Hepatocyte (in vitro differentiated cells): ENCODE measurements around the gene RPL6. TPM values are rescaled to one million over a fixed set of nuclear protein-coding genes. Genes with fewer than 3 reads are reported as not detected.
"Not testable (repeated sequence)": the region's sequence is repeated elsewhere in the genome, so short reads cannot be mapped to it uniquely, and the experiment has no call there.

Experiments
- DNase-seq: peaks from one replicate; pipeline ENCODE4 v3.0.0-alpha.2; 2016; ENCODE audit warnings: low spot score
- H2AFZ ChIP-seq: fragments of 200-600 bp; sonication (generic); 2 replicates; pipeline ENCODE4 v1.6.0; 2016; ENCODE audit warnings: antibody characterized with exemption, mild to moderate bottlenecking
- H3K27ac ChIP-seq: fragments of 200-600 bp; sonication (generic); 2 replicates; pipeline ENCODE4 v1.5.1; 2016; ENCODE audit warnings: mild to moderate bottlenecking
- H3K27me3 ChIP-seq: fragments of 200-600 bp; sonication (generic); 2 replicates; pipeline ENCODE4 v1.6.1; 2016
- H3K36me3 ChIP-seq: fragments of 200-600 bp; sonication (generic); replicated peaks from 2 replicates; pipeline ENCODE4 v1.5.1; 2016; ENCODE audit warnings: low read depth; ENCODE audit not compliant: insufficient read depth
- H3K4me1 ChIP-seq: fragments of 200-600 bp; sonication (generic); 2 replicates; pipeline ENCODE4 v1.5.1; 2016; ENCODE audit warnings: mild to moderate bottlenecking, moderate library complexity; ENCODE audit not compliant: insufficient read depth
- H3K4me2 ChIP-seq: fragments of 200-600 bp; sonication (generic); 2 replicates; pipeline ENCODE4 v1.6.0; 2016
- H3K4me3 ChIP-seq: fragments of 200-600 bp; sonication (generic); 2 replicates; pipeline ENCODE4 v1.5.1; 2016; ENCODE audit warnings: mild to moderate bottlenecking
- H3K79me2 ChIP-seq: fragments of 200-600 bp; sonication (generic); 2 replicates; pipeline ENCODE4 v1.6.0; 2017; ENCODE audit warnings: mild to moderate bottlenecking
- H3K9me2 ChIP-seq: fragments of 200-600 bp; sonication (generic); replicated peaks from 2 replicates; pipeline ENCODE4 v1.6.0; 2017; ENCODE audit warnings: mild to moderate bottlenecking; ENCODE audit not compliant: insufficient read depth
- H3K9me3 ChIP-seq: fragments of 200-600 bp; sonication (generic); 2 replicates; pipeline ENCODE4 v1.5.1; 2016; ENCODE audit warnings: low read depth, mild to moderate bottlenecking
- H4K20me1 ChIP-seq: fragments of 200-600 bp; sonication (generic); 2 replicates; pipeline ENCODE4 v1.6.0; 2016; ENCODE audit warnings: mild to moderate bottlenecking; ENCODE audit not compliant: insufficient read depth, poor library complexity, severe bottlenecking
- CTCF ChIP-seq: fragments of 200-600 bp; sonication (generic); IDR thresholded peaks from 2 replicates; pipeline ENCODE4 v1.5.1; 2016; ENCODE audit warnings: antibody characterized with exemption, mild to moderate bottlenecking; ENCODE audit not compliant: poor library complexity
- EZH2 ChIP-seq: fragments of 200-600 bp; sonication (generic); IDR thresholded peaks from 2 replicates; pipeline ENCODE4 v1.6.1; 2016; ENCODE audit warnings: antibody characterized with exemption, mild to moderate bottlenecking, borderline replicate concordance
- EZH2phosphoT487 ChIP-seq: fragments of 200-600 bp; sonication (generic); IDR thresholded peaks from one replicate; pipeline ENCODE4 v1.6.1; 2018; ENCODE audit warnings: antibody characterized with exemption, mild to moderate bottlenecking, low read depth, moderate library complexity; ENCODE audit not compliant: unreplicated experiment, severe bottlenecking
- WGBS: methylation state at CpG from one replicate; pipeline ENCODE4 v1.1.6; 2016; ENCODE audit warnings: low lambda C conversion rate; ENCODE audit errors: missing lambda C conversion rate; 5-methylcytosine and 5-hydroxymethylcytosine counted together
- polyA plus RNA-seq: library from polyadenylated mRNA; unstranded; fragments of >200 nt; fragmentation: Nextera tagmentation; extraction: Ambion mirVana; gene quantifications from 2 replicates; pipeline ENCODE4 v1.2.1, GENCODE V29; 2016
- total RNA-seq: library from RNA; depleted of rRNA; stranded (reverse); fragments of >200 nt; gene quantifications from 2 replicates; pipeline ENCODE4 v1.2.3, GENCODE V29; 2014

The RPL6 gene
- total and polyA plus RNA-seq, 2 experiments from 2014 or later = 279 to 1,682 TPM

- H3K36me3 ChIP-seq = peaks cover 4% of the 10 kb centered on the region
- H3K4me1 ChIP-seq = peaks cover 1% of the 10 kb centered on the region
- H3K4me3 ChIP-seq = no peak overlapping the region
- peaks cover 2% of the 10 kb centered on the region for H4K20me1 ChIP-seq
- TF ChIP-seq EZH2phosphoT487 (no peak), CTCF (no peak), EZH2 (no peak)
- no peaks in the 10 kb centered on the region for H3K27me3 ChIP-seq
- H3K27ac ChIP-seq = no peak overlapping the region
- DNase-seq = no peak
- no peaks in the 10 kb centered on the region for H3K9me2 ChIP-seq
- no peak overlapping the region for H2AFZ ChIP-seq
- peaks cover 4% of the 10 kb centered on the region for H3K79me2 ChIP-seq
- 79% methylated on average over 5 of the region's 5 CpGs for WGBS
- no peak overlapping the region for H3K4me2 ChIP-seq
- H3K9me3 ChIP-seq = no peaks in the 10 kb centered on the region
Measured at GRCh38 chr12:112401903-112402498, 7.4 kb downstream of the RPL6 start.

GRCh38 chr12:112401054-112401453, 8.4 kb downstream of the RPL6 start:
- WGBS = 83% methylated on average over 5 of the region's 5 CpGs
- no peaks in the 10 kb centered on the region for H3K27me3 ChIP-seq
- no peak for TF ChIP-seq CTCF
- TF ChIP-seq EZH2 = no peak
- TF ChIP-seq EZH2phosphoT487 = no peak
- no peaks in the 10 kb centered on the region for H3K36me3 ChIP-seq
- no peak overlapping the region for H2AFZ ChIP-seq
- H3K79me2 ChIP-seq = peaks cover under 1% of the 10 kb centered on the region
- no peak overlapping the region for H3K4me2 ChIP-seq
- no peak overlapping the region for H3K27ac ChIP-seq
- no peak for DNase-seq
- H3K4me1 ChIP-seq = no peaks in the 10 kb centered on the region
- no peaks in the 10 kb centered on the region for H4K20me1 ChIP-seq
- no peak overlapping the region for H3K4me3 ChIP-seq
- no peaks in the 10 kb centered on the region for H3K9me2 ChIP-seq
- no peaks in the 10 kb centered on the region for H3K9me3 ChIP-seq

DNA sequence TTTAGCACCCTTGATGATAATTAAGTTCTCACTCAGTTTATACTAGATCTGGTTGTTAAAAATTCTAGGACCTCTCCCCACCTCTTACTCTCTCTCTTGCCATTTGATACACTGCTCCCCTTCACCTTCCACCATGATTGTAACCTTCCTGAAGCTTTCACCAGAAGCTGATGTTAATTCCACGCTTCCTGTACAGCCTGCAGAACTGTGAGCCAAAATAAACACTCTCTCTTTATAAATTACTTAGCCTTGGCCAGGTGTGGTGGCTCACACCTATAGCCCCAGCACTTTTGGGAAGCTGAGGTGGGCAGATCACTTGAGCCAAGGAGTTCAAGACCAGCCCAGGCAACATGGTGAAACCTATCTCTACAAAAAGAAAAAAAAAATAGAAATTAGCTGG, 16.1 kb downstream of the RPL6 start:
- Histone ChIP-seq H3K4me3 (no peak overlapping the region), H3K79me2 (no peaks in the 10 kb centered on the region), H4K20me1 (no peaks in the 10 kb centered on the region), H3K4me2 (no peak overlapping the region), H3K9me2 (no peaks in the 10 kb centered on the region), H3K4me1 (no peaks in the 10 kb centered on the region), H3K27ac (no peak overlapping the region), H3K27me3 (no peaks in the 10 kb centered on the region), H3K9me3 (no peaks in the 10 kb centered on the region), H2AFZ (no peak overlapping the region), H3K36me3 (no peaks in the 10 kb centered on the region)
- DNase-seq = no peak
- TF ChIP-seq EZH2phosphoT487 (no peak), CTCF (no peak), EZH2 (no peak)
- 82% methylated on average over 1 of the region's 1 CpG for WGBS

DNA sequence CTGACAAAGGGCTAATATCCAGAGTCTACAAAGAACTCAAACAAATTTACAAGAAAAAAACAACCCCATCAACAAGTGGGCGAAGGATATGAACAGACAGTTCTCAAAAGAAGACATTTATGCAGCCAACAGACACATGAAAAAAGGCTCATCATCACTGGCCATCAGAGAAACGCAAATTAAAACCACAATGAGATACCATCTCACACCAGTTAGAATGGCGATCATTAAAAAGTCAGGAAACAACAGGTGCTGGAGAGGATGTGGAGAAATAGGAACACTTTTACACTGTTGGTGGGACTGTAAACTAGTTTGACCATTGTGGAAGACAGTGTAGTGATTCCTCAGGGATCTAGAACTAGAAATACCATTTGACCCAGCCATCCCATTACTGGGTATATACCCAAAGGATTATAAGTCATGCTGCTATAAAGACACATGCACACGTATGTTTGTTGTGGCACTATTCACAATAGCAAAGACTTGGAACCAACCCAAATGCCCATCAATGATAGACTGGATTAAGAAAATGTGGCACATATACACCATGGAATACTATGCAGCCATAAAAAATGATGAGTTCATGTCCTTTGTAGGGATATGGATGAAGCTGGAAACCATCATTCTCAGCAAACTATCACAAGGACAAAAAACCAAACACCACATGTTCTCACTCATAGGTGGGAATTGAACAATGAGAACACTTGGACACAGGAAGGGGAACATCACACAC, 19.3 kb downstream of the RPL6 start:
- H4K20me1 ChIP-seq, H3K36me3 ChIP-seq, H2AFZ ChIP-seq, DNase-seq, H3K27ac ChIP-seq, H3K4me3 ChIP-seq, H3K4me1 ChIP-seq, H3K79me2 ChIP-seq, H3K9me2 ChIP-seq, H3K9me3 ChIP-seq, H3K27me3 ChIP-seq, H3K4me2 ChIP-seq: not testable (repeated sequence)
- 85% methylated on average over 3 of the region's 4 CpGs for WGBS
